ENCODE data around the gene FCGBP. TPM values are rescaled to one million over a fixed set of nuclear protein-coding genes. Genes with fewer than 3 reads are reported as not detected.

The FCGBP gene
- total and polyA plus RNA-seq, 12 donors, result 1.6 to 785 (median 79.1) TPM

DNA sequence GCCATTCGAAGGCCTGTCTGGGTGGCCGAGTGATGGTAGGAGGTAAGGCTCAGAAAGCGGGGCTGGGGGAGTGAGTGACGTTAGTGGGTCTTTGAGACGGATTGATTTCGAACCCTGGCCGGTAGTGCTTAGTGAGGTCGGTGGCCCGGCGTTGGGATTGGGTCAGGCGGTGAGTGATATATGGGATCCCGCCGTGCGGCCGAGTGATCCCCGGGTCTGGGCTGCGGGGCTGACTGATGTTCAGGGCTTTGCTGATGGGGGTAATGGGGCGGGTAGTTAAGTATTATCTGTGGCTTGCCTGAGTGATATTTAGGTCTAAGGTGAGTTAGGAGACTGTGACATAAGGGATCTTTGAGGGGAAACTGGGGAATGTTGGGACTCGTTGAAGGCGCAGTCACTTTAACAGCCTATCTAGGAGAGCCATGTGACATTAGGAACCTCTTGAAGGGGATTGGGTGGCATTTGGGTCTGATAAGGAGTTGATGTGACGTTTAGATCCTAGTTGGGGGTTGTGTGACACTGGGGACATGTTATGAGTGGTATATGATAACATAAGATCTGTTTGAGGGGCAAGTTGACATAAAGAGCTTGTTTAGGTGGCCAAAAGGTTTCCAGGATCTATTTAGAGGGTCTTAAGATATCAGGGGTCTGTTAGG lies 37.1 kb upstream of the FCGBP start:
- 1 to 2% (median 2%) methylated on average over 20 to 21 of the region's 21 CpGs for WGBS, 4 donors
- H3K4me1 ChIP-seq (replicated peaks in 1 of 2), result peaks cover 9 to 20% of the 10 kb centered on the region in 2 donors

DNA sequence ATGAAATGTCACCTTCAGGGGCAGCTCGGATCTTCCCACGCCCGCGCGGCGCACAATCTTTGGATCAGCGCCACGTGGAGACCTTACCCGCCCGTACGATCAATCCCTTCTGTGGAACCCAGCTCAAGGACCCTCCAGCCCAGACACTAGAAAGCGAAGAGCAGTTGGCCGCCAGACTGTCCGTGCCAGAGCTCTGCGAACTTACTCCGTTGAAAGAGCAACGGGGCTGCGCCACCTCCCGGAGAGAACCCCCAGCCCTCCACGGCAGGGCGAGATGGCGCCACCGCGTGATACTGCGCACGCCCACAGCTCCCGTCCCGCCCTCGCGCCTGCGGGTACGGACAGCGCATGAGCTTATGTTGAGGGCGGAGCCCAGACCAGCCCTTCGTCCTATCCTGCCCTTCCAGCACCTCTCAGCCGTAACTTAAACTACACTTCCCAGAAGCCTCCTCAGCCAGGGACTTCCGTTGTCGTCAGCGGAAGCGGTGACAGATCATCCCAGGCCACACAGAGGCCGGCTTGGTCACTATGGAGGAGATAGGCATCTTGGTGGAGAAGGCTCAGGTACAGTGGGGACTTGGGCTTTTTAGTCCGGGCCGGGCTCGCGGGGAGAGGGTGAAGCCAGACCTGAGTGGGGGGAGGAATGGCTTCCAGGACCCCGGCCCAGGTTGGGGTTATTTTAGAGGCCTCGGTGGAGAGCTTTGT lies 36.4 kb upstream of the FCGBP start, which contains the start of gene PSMC4:
Gene PSMC4, plus strand, starts transcription at position 491 of the 705 bp plus-strand sequence. Its CDS starts 38 bp downstream, at position 529.
- no peaks in the 10 kb centered on the region for H3K9me3 ChIP-seq (replicated peaks in 1 of 3)
- intact Hi-C loops (cut with DNase I), result no loop called here

More for the DNA sequence above, 37.1 kb upstream of the FCGBP start:
- peak overlapping the region; percentile 7 to 88 (median 75) for H3K4me3 ChIP-seq
- H3K9me3 ChIP-seq (replicated peaks in 1 of 3), result no peaks in the 10 kb centered on the region
- intact Hi-C loops (cut with DNase I), result no loop called here
- peak overlapping the region in 4 of 5 donors; percentile 44 to 93 (median 84) for H3K27ac ChIP-seq
- H3K27me3 ChIP-seq, result no peaks in the 10 kb centered on the region
- peaks cover 0 to 39% of the 10 kb centered on the region in 2 donors for H3K36me3 ChIP-seq (replicated peaks in 1 of 2)
- peak in 2 of 7 donors; percentile 34 to 42 for DNase-seq
- TF ChIP-seq POLR2A (IDR thresholded peaks at IDR 0.05), result no peak
- TF ChIP-seq, protein P1, sequence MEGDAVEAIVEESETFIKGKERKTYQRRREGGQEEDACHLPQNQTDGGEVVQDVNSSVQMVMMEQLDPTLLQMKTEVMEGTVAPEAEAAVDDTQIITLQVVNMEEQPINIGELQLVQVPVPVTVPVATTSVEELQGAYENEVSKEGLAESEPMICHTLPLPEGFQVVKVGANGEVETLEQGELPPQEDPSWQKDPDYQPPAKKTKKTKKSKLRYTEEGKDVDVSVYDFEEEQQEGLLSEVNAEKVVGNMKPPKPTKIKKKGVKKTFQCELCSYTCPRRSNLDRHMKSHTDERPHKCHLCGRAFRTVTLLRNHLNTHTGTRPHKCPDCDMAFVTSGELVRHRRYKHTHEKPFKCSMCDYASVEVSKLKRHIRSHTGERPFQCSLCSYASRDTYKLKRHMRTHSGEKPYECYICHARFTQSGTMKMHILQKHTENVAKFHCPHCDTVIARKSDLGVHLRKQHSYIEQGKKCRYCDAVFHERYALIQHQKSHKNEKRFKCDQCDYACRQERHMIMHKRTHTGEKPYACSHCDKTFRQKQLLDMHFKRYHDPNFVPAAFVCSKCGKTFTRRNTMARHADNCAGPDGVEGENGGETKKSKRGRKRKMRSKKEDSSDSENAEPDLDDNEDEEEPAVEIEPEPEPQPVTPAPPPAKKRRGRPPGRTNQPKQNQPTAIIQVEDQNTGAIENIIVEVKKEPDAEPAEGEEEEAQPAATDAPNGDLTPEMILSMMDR (IDR thresholded peaks at IDR 0.05), result no peak

DNA sequence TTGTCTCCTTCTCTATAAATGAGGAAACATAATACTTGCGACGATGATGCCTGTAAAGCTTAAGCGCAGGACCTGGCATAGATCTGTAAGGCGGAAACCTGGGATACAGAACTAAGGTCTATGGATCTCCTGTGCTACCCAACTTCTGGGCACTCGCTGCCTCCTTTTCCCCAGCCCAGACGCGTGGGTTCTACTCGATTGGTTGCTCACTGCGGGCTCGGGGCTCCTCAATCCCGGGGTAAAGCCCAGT lies 35.9 kb upstream of the FCGBP start:
- Histone ChIP-seq H3K9me3 (replicated peaks in 1 of 3) (no peaks in the 10 kb centered on the region), H3K36me3 (replicated peaks in 1 of 2) (peaks cover 0 to 31% of the 10 kb centered on the region in 2 donors), H3K4me1 (replicated peaks in 1 of 2) (peaks cover 9 to 20% of the 10 kb centered on the region in 2 donors), H3K27me3 (no peaks in the 10 kb centered on the region), H3K27ac (peak overlapping the region; percentile 65 to 93 (median 85)), H3K4me3 (peak overlapping the region; percentile 50 to 88 (median 60))
- no peak for DNase-seq
- WGBS, 4 donors, result 0 to 9% (median 4%) methylated on average over 4 to 11 of the region's 11 CpGs
- TF ChIP-seq, protein P1 (IDR thresholded peaks at IDR 0.05), result no peak
- TF ChIP-seq POLR2A (IDR thresholded peaks at IDR 0.05), result no peak
- intact Hi-C loops (cut with DNase I), result no loop called here

More for the DNA sequence above, 36.4 kb upstream of the FCGBP start, which contains the start of gene PSMC4:
- peak; percentile 61 to 91 for TF ChIP-seq POLR2A (IDR thresholded peaks at IDR 0.05)
- TF ChIP-seq, protein P1 (IDR thresholded peaks at IDR 0.05), result peak; percentile 40 to 79 (median 66)
- H3K27ac ChIP-seq, result peak within 1 kb of the TSS; percentile 80 to 93 (median 85)
- DNase-seq, result peak; percentile 97 to 99 (median 98)
- no peaks in the 10 kb centered on the region for H3K27me3 ChIP-seq
- peak within 1 kb of the TSS; percentile 59 to 88 (median 75) for H3K4me3 ChIP-seq
- H3K4me1 ChIP-seq (replicated peaks in 1 of 2), result peaks cover 9 to 20% of the 10 kb centered on the region in 2 donors
- peaks cover 0 to 35% of the 10 kb centered on the region in 2 donors for H3K36me3 ChIP-seq (replicated peaks in 1 of 2)
- WGBS, 4 donors, result 0 to 1% (median 0%) methylated on average over 11 to 47 of the region's 47 CpGs

DNA sequence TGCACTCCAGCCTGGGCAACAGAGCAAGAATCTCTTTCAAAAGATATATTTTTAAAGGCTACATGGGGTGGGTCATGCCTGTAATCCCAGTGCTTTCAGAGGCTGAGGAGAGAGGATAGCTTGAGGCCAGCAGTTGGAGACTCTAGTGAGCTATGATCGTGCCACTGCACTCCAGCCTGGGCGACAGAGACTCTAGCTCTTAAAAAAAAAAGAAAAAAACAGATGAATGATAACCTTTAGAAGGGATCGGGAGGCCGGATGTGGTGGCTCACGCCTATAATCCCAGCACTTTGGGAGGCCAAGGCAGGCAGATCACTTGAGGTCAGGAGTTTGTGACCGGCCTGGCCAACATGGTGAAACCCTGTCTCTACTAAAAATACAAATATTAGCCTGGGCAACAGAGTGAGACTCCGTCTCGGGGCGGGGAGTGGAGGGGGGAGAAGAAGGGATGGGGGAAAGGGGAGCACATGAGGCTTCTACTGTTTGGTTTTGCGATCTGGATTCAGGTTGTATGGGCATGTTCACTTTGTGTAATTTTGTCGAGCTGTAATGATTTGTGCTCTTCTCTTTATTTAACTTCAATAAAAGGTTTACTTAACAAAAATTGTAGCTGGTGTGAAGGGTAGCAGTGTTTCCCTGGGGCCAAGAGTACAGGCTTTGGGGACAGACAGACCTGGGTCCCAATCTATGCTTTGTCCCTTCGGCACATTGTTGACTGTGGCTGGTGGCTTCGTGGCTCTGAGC lies 35.4 kb upstream of the FCGBP start:
- Histone ChIP-seq H3K36me3 (replicated peaks in 1 of 2) (peaks cover 0 to 26% of the 10 kb centered on the region in 2 donors), H3K9me3 (replicated peaks in 1 of 3) (no peaks in the 10 kb centered on the region), H3K4me3 (peak overlapping the region in 1 of 4 donors; percentile 88), H3K27me3 (no peaks in the 10 kb centered on the region), H3K4me1 (replicated peaks in 1 of 2) (peaks cover 9 to 20% of the 10 kb centered on the region in 2 donors), H3K27ac (peak overlapping the region; percentile 65 to 93 (median 85))
- peak in 1 of 7 donors; percentile 33 for DNase-seq
- intact Hi-C loops (cut with DNase I), result no loop called here
- 72 to 78% (median 75%) methylated on average over 13 of the region's 13 CpGs for WGBS, 4 donors
- TF ChIP-seq POLR2A (IDR thresholded peaks at IDR 0.05), result no peak
- TF ChIP-seq, protein P1 (IDR thresholded peaks at IDR 0.05), result no peak
